ENCODE results near the gene TTN. TPM values are rescaled to one million over a fixed set of nuclear protein-coding genes. Genes with fewer than 3 reads are reported as not detected.

Gene TTN
- not detected in 3 replicates for total RNA-seq
- long read RNA-seq, partial matches to known transcripts: 0 of 4 reads
- long read RNA-seq, other reads (novel, unspliced or antisense): 4 of 4 reads

GRCh38 chr2:178807227-178808008 lies at the start of gene TTN:
TSS of gene TTN (minus strand) at chr2:178807423. CDS start at chr2:178804642, 2,781 bp downstream.
- Mint-ChIP-seq H3K27ac (ENCODE audit: unreplicated experiment) (no peak within 1 kb of the TSS), H3K9me3 (ENCODE audit: low read depth) (no peaks in the 10 kb centered on the region), H3K27me3 (ENCODE audit: low read depth) (peaks cover 13% of the 10 kb centered on the region), H3K36me3 (ENCODE audit: low read depth) (no peaks in the 10 kb centered on the region), H3K4me1 (ENCODE audit: low read depth) (no peaks in the 10 kb centered on the region), H3K4me3 (ENCODE audit: unreplicated experiment) (no peak within 1 kb of the TSS)
- no peak for TF ChIP-seq CTCF (IDR thresholded peaks at IDR 0.05)
- DNase-seq (ENCODE audit: low spot score): no peak

- peaks cover 3% of the 10 kb centered on the region for H3K4me1 Mint-ChIP-seq (ENCODE audit: low read depth)
- H3K27ac Mint-ChIP-seq (ENCODE audit: unreplicated experiment): no peak overlapping the region
- H3K36me3 Mint-ChIP-seq (ENCODE audit: low read depth): no peaks in the 10 kb centered on the region
- no peak overlapping the region for H3K4me3 Mint-ChIP-seq (ENCODE audit: unreplicated experiment)
- H3K27me3 Mint-ChIP-seq (ENCODE audit: low read depth): peaks cover 6% of the 10 kb centered on the region
- no peak for DNase-seq (ENCODE audit: low spot score)
- no peaks in the 10 kb centered on the region for H3K9me3 Mint-ChIP-seq (ENCODE audit: low read depth)
- TF ChIP-seq CTCF (IDR thresholded peaks at IDR 0.05): no peak
Observed at GRCh38 chr2:178855151-178855550, 47.9 kb upstream of the TTN start.

- no peak overlapping the region for H3K4me3 Mint-ChIP-seq (ENCODE audit: unreplicated experiment)
- H3K9me3 Mint-ChIP-seq (ENCODE audit: low read depth): peaks cover 8% of the 10 kb centered on the region
- DNase-seq (ENCODE audit: low spot score): no peak
- H3K27ac Mint-ChIP-seq (ENCODE audit: unreplicated experiment): no peak overlapping the region
- no peaks in the 10 kb centered on the region for H3K36me3 Mint-ChIP-seq (ENCODE audit: low read depth)
- peaks cover 7% of the 10 kb centered on the region for H3K27me3 Mint-ChIP-seq (ENCODE audit: low read depth)
- TF ChIP-seq CTCF (IDR thresholded peaks at IDR 0.05): no peak
- H3K4me1 Mint-ChIP-seq (ENCODE audit: low read depth): no peaks in the 10 kb centered on the region
Observed at GRCh38 chr2:178848335-178848734, 41.1 kb upstream of the TTN start.

- Mint-ChIP-seq H3K4me1 (ENCODE audit: low read depth) (no peaks in the 10 kb centered on the region), H3K36me3 (ENCODE audit: low read depth) (no peaks in the 10 kb centered on the region), H3K27me3 (ENCODE audit: low read depth) (peaks cover 14% of the 10 kb centered on the region), H3K4me3 (ENCODE audit: unreplicated experiment) (no peak overlapping the region), H3K27ac (ENCODE audit: unreplicated experiment) (no peak overlapping the region), H3K9me3 (ENCODE audit: low read depth) (peaks cover 8% of the 10 kb centered on the region)
- no peak for TF ChIP-seq CTCF (IDR thresholded peaks at IDR 0.05)
- no peak for DNase-seq (ENCODE audit: low spot score)
Observed at GRCh38 chr2:178846458-178846802, 39.2 kb upstream of the TTN start.

- no peak overlapping the region for H3K27ac Mint-ChIP-seq (ENCODE audit: unreplicated experiment)
- DNase-seq (ENCODE audit: low spot score): no peak
- TF ChIP-seq CTCF (IDR thresholded peaks at IDR 0.05): no peak
- peaks cover 17% of the 10 kb centered on the region for H3K27me3 Mint-ChIP-seq (ENCODE audit: low read depth)
- no peaks in the 10 kb centered on the region for H3K4me1 Mint-ChIP-seq (ENCODE audit: low read depth)
- H3K9me3 Mint-ChIP-seq (ENCODE audit: low read depth): peaks cover 8% of the 10 kb centered on the region
- H3K36me3 Mint-ChIP-seq (ENCODE audit: low read depth): no peaks in the 10 kb centered on the region
- no peak overlapping the region for H3K4me3 Mint-ChIP-seq (ENCODE audit: unreplicated experiment)
Observed at GRCh38 chr2:178845566-178846457, 38.6 kb upstream of the TTN start.

Data from chondrocyte (in vitro differentiated cells).